Measurements from ENCODE around the gene COQ10B. TPM values are rescaled to one million over a fixed set of nuclear protein-coding genes. Genes with fewer than 3 reads are reported as not detected.

COQ10B gene
- polyA plus RNA-seq, 1 experiment = 1.7 TPM

GRCh38 chr2:197419438-197419837 is 33.9 kb upstream of the COQ10B start:
- Histone ChIP-seq H3K27me3 (ENCODE audit: control insufficient read depth, insufficient read depth, low read length) (no peaks in the 10 kb centered on the region), H3K4me3 (ENCODE audit: low read depth, low read length) (no peak overlapping the region), H3K36me3 (ENCODE audit: control insufficient read depth, insufficient read depth, low read length) (peaks cover 19% of the 10 kb centered on the region)
- ChIA-PET POLR2A (no interaction called here), CTCF (no interaction called here)
- no peak for TF ChIP-seq CTCF (IDR thresholded peaks at IDR 0.05; ENCODE audit: insufficient read depth, low read depth, low read length)
- DNase-seq (ENCODE audit: low read depth) = no peak

- Histone ChIP-seq H3K27me3 (ENCODE audit: control insufficient read depth, insufficient read depth, low read length) (no peaks in the 10 kb centered on the region), H3K36me3 (ENCODE audit: control insufficient read depth, insufficient read depth, low read length) (peaks cover 6% of the 10 kb centered on the region), H3K4me3 (ENCODE audit: low read depth, low read length) (no peak overlapping the region)
- CTCF ChIA-PET = no interaction called here
- DNase-seq (ENCODE audit: low read depth) = no peak
- no peak for TF ChIP-seq CTCF (IDR thresholded peaks at IDR 0.05; ENCODE audit: insufficient read depth, low read depth, low read length)
- POLR2A ChIA-PET = no interaction called here
These were observed 30.0 kb upstream of the COQ10B start for GRCh38 chr2:197423307-197423706.

- Histone ChIP-seq H3K36me3 (ENCODE audit: control insufficient read depth, insufficient read depth, low read length) (peaks cover 1% of the 10 kb centered on the region), H3K27me3 (ENCODE audit: control insufficient read depth, insufficient read depth, low read length) (no peaks in the 10 kb centered on the region), H3K4me3 (ENCODE audit: low read depth, low read length) (no peak overlapping the region)
- ChIA-PET POLR2A (no interaction called here), CTCF (interaction anchor here (1.4 kb wide), 1 partner anchor 20 kb away, joined by 4 read pairs; no protein-coding TSS in a partner anchor)
- TF ChIP-seq CTCF (IDR thresholded peaks at IDR 0.05; ENCODE audit: insufficient read depth, low read depth, low read length) = no peak
- DNase-seq (ENCODE audit: low read depth) = no peak
These were observed 27.8 kb upstream of the COQ10B start for GRCh38 chr2:197425550-197425949.

- POLR2A ChIA-PET = no interaction called here
- no peak for DNase-seq (ENCODE audit: low read depth)
- TF ChIP-seq CTCF (IDR thresholded peaks at IDR 0.05; ENCODE audit: insufficient read depth, low read depth, low read length) = no peak
- Histone ChIP-seq H3K36me3 (ENCODE audit: control insufficient read depth, insufficient read depth, low read length) (peaks cover 1% of the 10 kb centered on the region), H3K27me3 (ENCODE audit: control insufficient read depth, insufficient read depth, low read length) (no peaks in the 10 kb centered on the region), H3K4me3 (ENCODE audit: low read depth, low read length) (no peak overlapping the region)
- CTCF ChIA-PET = interaction anchor here (0.6 kb wide), 1 partner anchor 61 kb away, joined by 3 read pairs; no protein-coding TSS in a partner anchor
These were observed 26.4 kb upstream of the COQ10B start for GRCh38 chr2:197426723-197427603.

GRCh38 chr2:197427986-197428385 is 25.4 kb upstream of the COQ10B start:
- POLR2A ChIA-PET = no interaction called here
- no peak for TF ChIP-seq CTCF (IDR thresholded peaks at IDR 0.05; ENCODE audit: insufficient read depth, low read depth, low read length)
- CTCF ChIA-PET = no interaction called here
- H3K27me3 ChIP-seq (ENCODE audit: control insufficient read depth, insufficient read depth, low read length) = no peaks in the 10 kb centered on the region
- DNase-seq (ENCODE audit: low read depth) = no peak
- no peak overlapping the region for H3K4me3 ChIP-seq (ENCODE audit: low read depth, low read length)
- no peaks in the 10 kb centered on the region; the same call in none of the 2 replicates for H3K36me3 ChIP-seq (ENCODE audit: control insufficient read depth, insufficient read depth, low read length)

Measured in BJ (cell line).